T-helper 1 cell treated with Interleukin-12 subunit alpha and Interleukin-12 subunit beta and Interleukin-4 antibody, amounts not matched to agents 30 μg/mL and 1 μg/mL, for 36 hours (primary cell): ENCODE results near the gene TARDBP.
A peak's percentile ranks its signal among the peaks of the same experiment; 100 is the strongest.

Experiments
- H3K27ac Mint-ChIP-seq: one replicate; pipeline ENCODE4 v1.8.0; 2021; ENCODE audit warnings: mild to moderate bottlenecking, mixed read lengths
- H3K27me3 Mint-ChIP-seq: one replicate; pipeline ENCODE4 v1.8.0; 2021; ENCODE audit warnings: low read depth, mixed read lengths
- H3K36me3 Mint-ChIP-seq: one replicate; pipeline ENCODE4 v1.8.0; 2021; ENCODE audit warnings: low read depth, mixed read lengths
- H3K4me1 Mint-ChIP-seq: one replicate; pipeline ENCODE4 v1.8.0; 2021; ENCODE audit warnings: low read depth, mixed read lengths
- H3K4me3 Mint-ChIP-seq: one replicate; pipeline ENCODE4 v1.8.0; 2021; ENCODE audit warnings: mild to moderate bottlenecking, moderate library complexity, mixed read lengths
- H3K9me3 Mint-ChIP-seq: one replicate; pipeline ENCODE4 v1.8.0; 2021; ENCODE audit warnings: mixed read lengths

The TARDBP gene

DNA sequence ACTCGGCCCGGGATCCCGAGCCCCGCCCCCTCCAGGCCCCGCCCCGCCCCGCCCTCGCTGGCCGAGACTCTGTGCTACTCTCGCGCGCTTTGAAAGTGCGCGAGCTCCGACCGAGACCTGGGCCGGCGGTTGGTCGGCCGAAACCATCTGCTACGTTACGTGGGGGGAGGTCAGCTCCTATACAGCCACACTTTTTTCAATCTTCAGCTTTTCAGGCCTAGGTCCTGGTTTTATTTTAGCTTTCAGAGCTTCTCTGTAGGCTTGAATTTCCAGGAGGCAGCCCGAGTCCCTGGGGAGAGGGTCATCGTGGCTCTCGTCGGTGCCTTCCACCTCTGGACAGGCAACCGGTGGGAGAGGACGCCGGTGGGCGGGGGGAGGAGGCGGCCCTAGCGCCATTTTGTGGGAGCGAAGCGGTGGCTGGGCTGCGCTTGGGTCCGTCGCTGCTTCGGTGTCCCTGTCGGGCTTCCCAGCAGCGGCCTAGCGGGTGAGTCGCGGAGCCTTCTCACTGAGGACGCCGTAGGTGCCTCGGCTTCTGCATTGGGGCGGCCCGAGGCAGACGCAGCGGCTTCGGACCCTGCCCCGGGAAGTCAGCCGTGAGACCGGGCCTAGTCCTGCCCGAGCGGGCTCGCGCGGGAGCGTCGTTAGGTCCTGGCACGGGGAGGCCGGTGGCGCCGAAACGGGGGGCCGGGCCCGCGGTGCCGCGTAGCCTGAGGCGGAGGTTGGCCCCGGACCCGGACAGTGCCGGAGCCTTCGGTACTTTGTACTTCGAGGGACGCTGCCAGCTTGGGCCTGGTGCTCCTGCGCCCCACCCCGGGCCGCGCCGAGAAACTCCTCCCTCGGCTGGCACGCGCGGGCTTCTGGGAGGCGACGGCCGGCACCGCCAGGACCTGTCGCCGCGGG lies at the start of gene TARDBP:
Gene TARDBP, plus strand, starts transcription at position 395 of the 900 bp plus-strand sequence. CDS start 1,074 bp downstream, outside the sequence.
- H3K27ac Mint-ChIP-seq, result peak within 1 kb of the TSS; percentile 99
- H3K36me3 Mint-ChIP-seq, result peaks cover 27% of the 10 kb centered on the region
- H3K4me1 Mint-ChIP-seq, result peaks cover 17% of the 10 kb centered on the region
- H3K27me3 Mint-ChIP-seq, result no peaks in the 10 kb centered on the region
- no peaks in the 10 kb centered on the region for H3K9me3 Mint-ChIP-seq
- H3K4me3 Mint-ChIP-seq, result peak within 1 kb of the TSS; percentile 87

DNA sequence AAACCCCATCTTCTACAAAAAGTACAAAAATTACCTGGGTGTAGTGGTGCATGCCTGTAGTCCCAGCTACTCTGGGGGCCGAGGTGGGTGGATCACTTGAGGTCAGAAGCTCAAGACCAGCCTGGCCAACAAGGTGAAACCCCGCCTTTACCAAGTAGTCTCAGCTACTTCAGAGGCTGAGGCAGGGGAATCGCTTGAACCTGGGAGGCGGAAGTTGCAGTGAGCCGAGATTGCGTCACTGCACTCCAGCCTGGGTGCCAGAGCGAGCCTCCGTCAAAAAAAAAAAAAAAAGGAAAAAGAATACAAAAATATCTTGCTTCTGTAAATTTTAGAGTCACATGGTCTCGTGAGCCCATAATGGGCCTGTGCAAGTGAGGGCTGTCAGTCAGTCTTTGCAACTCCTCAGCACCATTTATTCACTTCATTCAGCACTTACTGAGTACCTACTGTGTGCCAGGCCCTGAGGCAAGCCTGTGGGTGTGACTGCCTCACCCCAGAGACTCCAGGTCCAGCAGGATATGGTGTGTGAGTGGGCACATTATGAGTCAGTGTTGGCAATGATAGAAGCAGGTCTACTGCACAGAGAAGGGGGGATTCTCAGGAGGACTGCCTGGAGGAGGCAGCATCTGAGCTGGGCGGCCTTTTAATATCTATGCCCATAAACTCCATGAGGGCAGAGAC lies 46.8 kb upstream of the TARDBP start:
- peaks cover 29% of the 10 kb centered on the region for H3K27me3 Mint-ChIP-seq
- H3K9me3 Mint-ChIP-seq, result no peaks in the 10 kb centered on the region
- peaks cover 18% of the 10 kb centered on the region for H3K4me1 Mint-ChIP-seq
- H3K27ac Mint-ChIP-seq, result no peak overlapping the region
- no peak overlapping the region for H3K4me3 Mint-ChIP-seq
- no peaks in the 10 kb centered on the region for H3K36me3 Mint-ChIP-seq

DNA sequence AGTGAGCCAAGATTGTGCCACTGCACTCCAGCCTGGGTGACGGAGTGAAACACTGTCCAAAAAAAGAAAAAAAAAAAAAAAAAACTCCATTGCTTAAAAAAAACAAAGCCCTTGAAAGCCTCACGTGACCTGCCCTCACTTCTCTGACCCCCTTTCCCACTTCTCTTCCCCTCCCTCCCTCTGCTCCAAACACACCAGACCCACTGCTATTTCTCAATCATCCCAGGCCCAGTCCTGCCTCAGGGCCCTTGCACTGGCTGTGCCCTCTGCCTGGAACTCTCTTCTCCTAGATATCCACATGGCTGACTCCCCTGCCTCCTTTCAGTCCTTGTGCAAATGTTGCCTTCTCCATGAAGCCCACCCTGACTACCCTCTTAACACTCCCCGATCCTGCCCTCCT lies 45.4 kb upstream of the TARDBP start:
- peaks cover 23% of the 10 kb centered on the region for H3K27me3 Mint-ChIP-seq
- H3K27ac Mint-ChIP-seq, result no peak overlapping the region
- no peak overlapping the region for H3K4me3 Mint-ChIP-seq
- H3K36me3 Mint-ChIP-seq, result no peaks in the 10 kb centered on the region
- no peaks in the 10 kb centered on the region for H3K9me3 Mint-ChIP-seq
- peaks cover 14% of the 10 kb centered on the region for H3K4me1 Mint-ChIP-seq

DNA sequence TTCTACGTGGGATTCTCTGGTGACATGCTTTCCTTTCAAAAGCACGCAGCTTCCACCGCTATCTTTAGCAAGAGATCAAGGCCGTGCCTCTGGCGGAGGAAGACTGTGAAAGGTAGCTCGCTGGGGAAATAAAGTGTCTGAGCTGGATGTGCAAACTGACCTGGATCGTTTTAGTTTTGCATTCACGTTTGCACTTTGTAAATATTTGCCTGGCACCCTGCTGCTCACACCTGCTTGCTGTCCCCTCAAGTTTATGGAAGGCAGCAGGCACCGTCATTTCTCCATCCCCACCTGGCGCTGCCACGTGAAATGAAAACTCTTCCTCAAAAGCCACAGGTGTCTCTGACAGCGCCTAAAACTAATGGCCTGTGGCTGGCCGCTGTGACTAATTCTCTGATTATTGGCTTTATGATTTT lies 44.0 kb upstream of the TARDBP start:
- Mint-ChIP-seq H3K9me3 (no peaks in the 10 kb centered on the region), H3K4me1 (peaks cover 14% of the 10 kb centered on the region), H3K27me3 (peaks cover 22% of the 10 kb centered on the region), H3K4me3 (no peak overlapping the region), H3K27ac (no peak overlapping the region), H3K36me3 (no peaks in the 10 kb centered on the region)

DNA sequence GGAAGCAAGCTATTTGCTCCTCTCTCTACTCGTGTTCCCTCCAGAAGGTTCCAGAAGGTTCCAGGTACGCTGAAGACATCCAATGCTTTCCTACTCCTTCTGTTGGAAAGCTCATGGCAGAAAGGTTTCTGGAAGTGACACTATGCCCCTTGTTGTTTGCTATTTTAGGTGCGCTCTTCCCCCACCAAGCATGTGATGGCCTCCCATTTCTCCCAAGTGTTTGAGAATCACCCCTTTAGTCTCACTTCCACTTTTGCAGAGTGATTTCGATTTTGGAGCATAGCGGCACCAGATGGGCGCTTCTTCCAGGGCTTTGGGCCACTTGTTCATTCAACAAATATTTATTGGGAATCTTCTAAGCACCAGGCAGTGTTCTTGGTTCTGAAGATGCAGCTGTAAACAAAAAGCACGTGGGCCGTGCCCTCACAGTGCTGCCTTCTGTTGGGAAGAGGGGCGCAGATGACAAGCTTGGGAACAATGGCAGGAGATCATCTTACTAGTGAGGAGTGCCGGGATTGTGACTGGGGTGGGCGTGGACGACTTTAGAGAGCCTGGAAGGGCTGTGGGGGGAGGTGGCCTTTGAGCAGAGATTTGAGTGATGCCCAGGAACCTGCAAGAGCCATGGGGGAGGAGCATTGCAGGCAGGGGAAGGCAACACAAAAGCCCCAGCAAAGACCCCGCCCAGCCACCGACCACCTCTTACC lies 43.0 kb upstream of the TARDBP start:
- Mint-ChIP-seq H3K9me3 (no peaks in the 10 kb centered on the region), H3K27me3 (peaks cover 14% of the 10 kb centered on the region), H3K4me3 (no peak overlapping the region), H3K36me3 (no peaks in the 10 kb centered on the region), H3K27ac (no peak overlapping the region), H3K4me1 (peaks cover 14% of the 10 kb centered on the region)

DNA sequence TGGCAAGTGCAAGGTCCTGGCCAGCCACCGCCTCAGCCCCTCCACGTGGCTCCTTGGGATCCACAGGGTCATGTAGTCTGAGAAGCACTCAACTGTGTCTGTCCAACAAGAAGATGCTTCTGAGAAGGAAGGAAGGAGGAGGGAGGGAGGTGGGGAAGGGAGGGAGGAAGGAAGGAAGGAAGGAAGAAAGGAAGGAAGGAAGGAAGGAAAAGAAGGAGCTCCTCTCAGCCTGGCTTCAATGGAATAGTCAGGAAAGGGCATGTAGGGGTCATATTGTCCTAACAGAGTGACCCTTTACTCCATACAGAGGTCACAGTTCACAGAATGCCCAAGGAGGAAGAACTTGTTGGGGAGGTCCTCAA lies 42.5 kb upstream of the TARDBP start:
- H3K4me1 Mint-ChIP-seq, result peaks cover 11% of the 10 kb centered on the region
- no peak overlapping the region for H3K4me3 Mint-ChIP-seq
- no peaks in the 10 kb centered on the region for H3K36me3 Mint-ChIP-seq
- no peaks in the 10 kb centered on the region for H3K9me3 Mint-ChIP-seq
- no peak overlapping the region for H3K27ac Mint-ChIP-seq
- peaks cover 13% of the 10 kb centered on the region for H3K27me3 Mint-ChIP-seq

DNA sequence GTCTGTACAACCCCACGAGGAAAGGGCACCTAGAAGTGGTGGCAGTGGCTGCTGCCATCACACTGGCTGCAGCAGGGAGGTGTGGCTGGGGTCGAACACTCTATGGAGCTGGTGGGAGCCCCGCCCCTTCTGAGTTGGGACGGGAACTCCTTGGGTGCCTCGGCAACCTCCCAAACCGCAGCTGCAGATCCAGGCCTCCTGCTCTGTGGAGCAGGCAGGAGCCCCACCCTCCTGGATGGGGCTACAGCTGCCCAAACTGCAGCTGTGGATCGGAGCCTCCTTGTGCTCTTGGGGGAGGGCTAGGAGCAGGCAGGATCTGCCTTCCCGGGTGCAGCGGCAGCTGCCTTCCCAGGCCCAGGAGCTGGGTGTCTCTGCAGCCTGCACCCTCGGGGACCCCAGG lies 38.9 kb upstream of the TARDBP start:
- Mint-ChIP-seq H3K4me1 (no peaks in the 10 kb centered on the region), H3K4me3 (no peak overlapping the region), H3K9me3 (no peaks in the 10 kb centered on the region), H3K27me3 (peaks cover 6% of the 10 kb centered on the region), H3K27ac (no peak overlapping the region), H3K36me3 (no peaks in the 10 kb centered on the region)

DNA sequence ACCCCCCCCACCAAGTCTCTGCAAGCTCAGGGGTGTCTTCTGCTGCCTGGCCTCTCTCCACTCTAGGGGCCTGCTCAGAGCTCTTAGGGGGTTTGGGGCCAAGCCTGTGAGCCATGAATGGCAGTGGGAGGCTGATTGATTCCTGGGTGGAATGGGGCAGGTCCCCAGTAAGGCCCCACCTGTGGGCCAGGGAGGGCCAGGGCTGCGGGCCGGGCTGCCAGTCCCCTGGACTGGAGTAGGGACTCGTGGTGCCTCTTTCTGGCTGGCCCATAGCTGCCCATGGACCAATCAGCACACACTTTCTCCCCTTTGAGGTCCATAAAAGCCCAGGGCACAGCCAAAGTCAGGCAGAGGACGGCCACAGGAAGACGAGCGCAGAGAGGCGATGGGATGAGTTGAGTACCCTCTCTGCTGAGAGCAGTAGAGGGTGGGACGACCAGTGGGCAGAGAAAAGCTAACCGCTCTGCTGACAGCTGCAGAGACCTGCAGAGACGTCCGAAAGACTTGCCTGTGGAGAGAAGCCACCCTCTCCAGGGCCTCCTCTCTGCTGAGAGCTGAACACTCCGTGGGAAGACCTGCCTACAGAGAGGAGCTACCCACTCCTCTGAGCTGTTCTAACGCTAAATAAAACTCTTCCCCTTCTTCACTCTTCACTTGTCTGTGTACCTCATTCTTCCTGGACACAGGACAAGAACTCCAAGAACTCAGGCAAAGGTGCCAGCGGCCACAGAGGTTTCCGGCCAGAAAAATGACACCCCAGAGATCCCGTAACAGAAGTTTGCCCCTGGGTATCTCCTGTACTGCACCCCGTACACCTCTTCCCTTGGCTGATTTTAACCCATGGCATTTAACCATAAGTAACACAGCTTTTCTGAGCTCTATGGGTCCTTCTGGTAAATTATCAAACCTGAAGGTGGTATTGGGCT lies 38.2 kb upstream of the TARDBP start:
- Mint-ChIP-seq H3K4me1 (no peaks in the 10 kb centered on the region), H3K27me3 (peaks cover 13% of the 10 kb centered on the region), H3K27ac (no peak overlapping the region), H3K36me3 (no peaks in the 10 kb centered on the region), H3K4me3 (no peak overlapping the region), H3K9me3 (no peaks in the 10 kb centered on the region)

DNA sequence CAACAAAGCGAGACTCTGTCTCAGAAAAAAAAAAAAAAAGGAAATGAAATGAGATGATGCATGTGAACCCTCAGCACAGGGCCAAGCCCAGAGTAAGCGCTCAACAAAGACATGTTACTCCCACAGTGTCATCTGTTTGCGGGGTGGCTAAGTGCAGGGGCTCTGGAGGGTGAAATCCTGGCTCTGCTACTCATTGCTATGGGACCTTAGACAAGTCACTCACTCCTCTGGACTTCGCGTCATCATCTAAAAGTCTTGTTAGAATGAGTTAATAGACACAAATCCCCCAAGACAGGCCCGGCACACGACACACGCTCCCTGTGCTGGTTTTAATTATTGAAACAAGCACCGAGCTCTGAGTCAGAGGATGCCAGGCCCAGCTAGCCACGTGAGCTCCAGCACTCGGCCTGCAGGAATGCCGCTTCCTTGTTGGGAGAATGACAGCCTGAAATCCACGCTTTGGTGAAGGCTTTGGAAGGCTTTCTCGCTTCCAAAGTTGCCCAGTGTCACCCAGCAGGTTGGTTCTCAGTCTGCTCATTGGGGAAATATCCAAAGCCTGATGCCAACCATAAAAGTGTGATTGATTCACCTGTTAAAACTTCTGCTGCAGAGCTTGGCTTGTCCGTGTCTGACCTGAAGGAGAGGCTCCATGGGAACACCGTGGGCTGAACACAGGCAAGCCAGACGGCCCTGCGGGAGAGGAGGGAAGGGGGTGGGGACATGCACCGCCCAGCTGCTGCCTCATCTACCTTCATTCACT lies 36.7 kb upstream of the TARDBP start:
- no peaks in the 10 kb centered on the region for H3K9me3 Mint-ChIP-seq
- peaks cover 23% of the 10 kb centered on the region for H3K27me3 Mint-ChIP-seq
- no peak overlapping the region for H3K4me3 Mint-ChIP-seq
- H3K36me3 Mint-ChIP-seq, result no peaks in the 10 kb centered on the region
- H3K27ac Mint-ChIP-seq, result no peak overlapping the region
- H3K4me1 Mint-ChIP-seq, result no peaks in the 10 kb centered on the region

DNA sequence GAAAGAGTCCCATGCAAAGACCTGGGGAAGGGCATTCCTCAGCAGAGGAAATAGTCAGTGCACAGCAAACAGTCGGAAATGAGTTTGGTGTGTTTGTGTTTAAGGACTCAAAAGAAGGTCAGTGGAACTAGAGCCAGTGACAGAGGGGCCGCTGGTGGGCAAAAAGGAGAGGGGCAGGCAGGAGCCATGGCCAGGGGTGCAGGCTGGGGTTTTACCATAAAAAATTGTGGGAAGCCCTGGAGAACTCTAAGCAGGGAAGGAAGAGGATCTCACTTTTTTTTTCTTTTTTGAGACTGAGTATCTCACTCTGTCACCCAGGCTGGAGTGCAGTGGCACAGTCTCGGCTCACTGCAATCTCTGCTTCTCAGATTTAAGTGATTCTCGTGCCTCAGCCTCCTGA lies 33.7 kb upstream of the TARDBP start:
- no peak overlapping the region for H3K4me3 Mint-ChIP-seq
- H3K27ac Mint-ChIP-seq, result no peak overlapping the region
- H3K36me3 Mint-ChIP-seq, result no peaks in the 10 kb centered on the region
- H3K9me3 Mint-ChIP-seq, result no peaks in the 10 kb centered on the region
- no peaks in the 10 kb centered on the region for H3K4me1 Mint-ChIP-seq
- H3K27me3 Mint-ChIP-seq, result peaks cover 25% of the 10 kb centered on the region

DNA sequence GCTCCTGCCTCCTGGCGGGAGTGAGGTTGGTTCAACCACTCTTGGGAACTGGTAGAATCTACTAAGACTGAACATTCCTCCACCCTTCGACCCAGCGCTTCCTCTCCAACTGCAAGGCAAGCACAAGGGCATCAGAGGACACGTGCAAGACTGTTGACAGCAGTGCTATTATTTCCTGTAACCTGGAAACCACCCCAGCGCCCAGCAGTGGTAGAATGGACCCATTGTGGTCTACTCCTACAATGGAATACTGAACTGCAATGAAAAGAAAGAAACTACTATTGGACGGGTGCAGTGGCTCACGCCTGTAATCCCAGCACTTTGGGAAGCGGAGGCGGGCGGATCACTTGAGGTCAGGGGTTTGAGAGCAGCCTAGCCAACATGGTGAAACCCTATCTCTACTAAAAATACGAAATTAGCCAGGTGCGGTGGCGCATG lies 33.0 kb upstream of the TARDBP start:
- no peak overlapping the region for H3K4me3 Mint-ChIP-seq

DNA sequence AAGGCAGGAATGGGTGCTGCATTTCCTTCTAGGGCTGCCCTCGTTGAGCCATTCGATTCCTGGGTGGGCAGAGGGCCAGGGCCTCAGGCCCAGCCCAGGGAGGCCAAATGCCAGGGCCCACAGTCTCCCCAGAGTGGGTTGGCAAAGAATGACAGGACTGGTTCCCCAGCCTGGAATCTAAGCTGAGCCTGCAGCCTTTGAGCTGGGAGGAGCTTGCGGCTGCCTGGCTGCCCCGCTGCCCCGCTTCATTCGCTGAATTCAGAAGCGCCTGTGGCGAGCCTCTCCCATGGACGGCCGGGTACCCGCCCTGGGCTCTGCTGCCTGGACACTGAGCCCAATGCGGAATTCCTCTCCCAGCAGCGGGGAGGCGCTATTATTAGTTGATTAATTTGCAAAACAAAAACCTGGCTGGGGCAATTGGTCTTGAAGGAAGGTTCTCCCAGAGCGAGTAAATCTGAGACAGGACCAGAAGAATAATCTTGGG lies 32.3 kb upstream of the TARDBP start:
- H3K4me1 Mint-ChIP-seq, result no peaks in the 10 kb centered on the region
- H3K9me3 Mint-ChIP-seq, result no peaks in the 10 kb centered on the region
- peaks cover 25% of the 10 kb centered on the region for H3K27me3 Mint-ChIP-seq
- no peak overlapping the region for H3K4me3 Mint-ChIP-seq
- no peaks in the 10 kb centered on the region for H3K36me3 Mint-ChIP-seq
- no peak overlapping the region for H3K27ac Mint-ChIP-seq

More for the DNA sequence above, 33.0 kb upstream of the TARDBP start:
- no peaks in the 10 kb centered on the region for H3K9me3 Mint-ChIP-seq
- peaks cover 25% of the 10 kb centered on the region for H3K27me3 Mint-ChIP-seq
- no peaks in the 10 kb centered on the region for H3K4me1 Mint-ChIP-seq
- H3K27ac Mint-ChIP-seq, result no peak overlapping the region
- no peaks in the 10 kb centered on the region for H3K36me3 Mint-ChIP-seq
